K562 (cell line): Measurements from ENCODE around the gene IGSF23. TPM values are rescaled to one million over a fixed set of nuclear protein-coding genes. Genes with fewer than 3 reads are reported as not detected.
A peak's percentile ranks its signal among the peaks of the same experiment; 100 is the strongest.

ENCODE experiments used
- ATAC-seq: fragments of 200-7000 bp; cut with Tn5 transposase; 3 replicates; pipeline ENCODE4 v1.9.1; 2020; ENCODE audit warnings: moderate library complexity
- BruUV-seq: library from RNA; stranded (reverse); fragments of 400-500 nt; replicated peaks from 2 replicates; lab custom pipeline; 2021; lab: Mats Ljungman, UMichigan
- CTCF ChIA-PET: fragments of 300-600 bp; formaldehyde crosslinking; extraction: SDS; loops from one replicate; lab custom pipeline; 2021; ENCODE audit warnings: low intra/inter-chr PET ratio; lab: Yijun Ruan, JAX
- POLR2A ChIA-PET: fragments of 300-600, 350-650 bp; sonication (Branson Sonifier 250); formaldehyde crosslinking; extraction: SDS; loops from one replicate; lab custom pipeline; 2021; ENCODE audit warnings: antibody characterized with exemption, inconsistent platforms; lab: Yijun Ruan, JAX
- DNase-seq, 4 experiments: peaks; one replicate each; pipeline versions ENCODE4 v3.0.0 to v3.0.0-alpha.2; 2011 to 2018; ENCODE audit warnings: low spot score in 3 of 4, mixed read lengths in 3 of 4; ENCODE audit errors: extremely low read depth in 1 of 4
- FAIRE-seq: peaks from 2 replicates; lab custom pipeline; 2011; peaks lifted over from hg19 to GRCh38; lab: Jason Lieb, UNC
- H2AFZ ChIP-seq: 2 replicates; pipeline ENCODE4 v1.6.0; 2011; ENCODE audit warnings: low read depth, low read length, control low read depth, inconsistent platforms
- H3K27ac ChIP-seq: fragments of 200-600 bp; 3 replicates; pipeline ENCODE4 v1.8.0; 2011; ENCODE audit warnings: low read depth, mild to moderate bottlenecking, control low read depth, inconsistent platforms, low read length, moderate library complexity, mixed read lengths; ENCODE audit errors: extremely low read depth
- H3K27me3 ChIP-seq, 2 experiments: fragments of 300-600 bp in 1 of 2; 2 replicates in 1 of 2; 3 replicates in 1 of 2; pipeline versions ENCODE4 v1.6.0 to v1.8.0; 2011; ENCODE audit warnings: inconsistent platforms in 2 of 2, low read length in 2 of 2, mild to moderate bottlenecking in 1 of 2, mixed read lengths in 1 of 2, moderate library complexity in 1 of 2; ENCODE audit not compliant: control insufficient read depth in 2 of 2, insufficient read depth in 2 of 2
- H3K36me3 ChIP-seq: fragments of 300-600 bp; 3 replicates; pipeline ENCODE4 v1.8.0; 2011; ENCODE audit warnings: mild to moderate bottlenecking, low read length, inconsistent platforms; ENCODE audit not compliant: control insufficient read depth, insufficient read depth
- H3K4me1 ChIP-seq, 2 experiments: fragments of 200-600 bp in 1 of 2; replicated peaks in 1 of 2; 2 replicates in 1 of 2; 3 replicates in 1 of 2; pipeline versions ENCODE4 v1.5.1 to v1.8.0; 2011; ENCODE audit warnings: inconsistent platforms in 2 of 2, low read length in 2 of 2, mild to moderate bottlenecking in 1 of 2, mixed read lengths in 1 of 2, moderate library complexity in 1 of 2; ENCODE audit not compliant: control insufficient read depth in 2 of 2, insufficient read depth in 2 of 2
- H3K4me2 ChIP-seq: 2 replicates; pipeline ENCODE4 v1.6.1; 2011; ENCODE audit warnings: low read length, control low read depth, inconsistent platforms, mixed read lengths; ENCODE audit not compliant: insufficient read depth
- H3K4me3 ChIP-seq: fragments of 200-600 bp; sonication (generic), shearing (Covaris generic); 2 replicates; pipeline ENCODE4 v1.5.1; 2016; ENCODE audit warnings: control low read depth, inconsistent platforms
- H3K79me2 ChIP-seq: fragments of 200-600 bp; 3 replicates; pipeline ENCODE4 v1.8.0; 2011; ENCODE audit warnings: low read length, inconsistent platforms; ENCODE audit not compliant: control insufficient read depth, insufficient read depth
- H3K9ac ChIP-seq, 2 experiments: 2 replicates each; pipeline versions ENCODE4 v1.6.0 to v1.6.1; 2011; ENCODE audit warnings: low read depth in 2 of 2, low read length in 2 of 2, control low read depth in 1 of 2, inconsistent platforms in 1 of 2, mild to moderate bottlenecking in 1 of 2, mixed read lengths in 1 of 2; ENCODE audit not compliant: insufficient read depth in 1 of 2
- H3K9me1 ChIP-seq: one replicate; pipeline ENCODE4 v1.6.0; 2011; ENCODE audit warnings: inconsistent platforms, mild to moderate bottlenecking, low read length, moderate library complexity; ENCODE audit not compliant: control insufficient read depth, insufficient read depth
- H3K9me3 ChIP-seq: replicated peaks from 2 replicates; pipeline ENCODE4 v1.5.1; 2011; ENCODE audit warnings: low read depth, low read length, inconsistent platforms; ENCODE audit not compliant: control insufficient read depth, insufficient read depth
- H4K20me1 ChIP-seq: replicated peaks from 2 replicates; pipeline ENCODE4 v1.6.1; 2011; ENCODE audit warnings: low read length, inconsistent platforms, mixed read lengths; ENCODE audit not compliant: control insufficient read depth, insufficient read depth
- CSDE1 ChIP-seq, 2 experiments: fragments of 450-650 bp; IDR thresholded peaks; 2 replicates each; pipeline ENCODE4 v1.6.1; 2016; ENCODE audit warnings: mild to moderate bottlenecking in 1 of 2
- MAZ ChIP-seq, 2 experiments: fragments of 450-650 bp in 1 of 2; sonication (generic) in 1 of 2; formaldehyde crosslinking; IDR thresholded peaks in 1 of 2; conservative IDR thresholded peaks in 1 of 2; 2 replicates each; pipeline versions ENCODE4 v1.4.0 to v1.5.0; 2020; ENCODE audit warnings: mild to moderate bottlenecking in 1 of 2, missing genetic modification reagents in 1 of 2
- MXI1 ChIP-seq: IDR thresholded peaks from 2 replicates; pipeline ENCODE4 v1.6.1; 2011; ENCODE audit warnings: low read depth, mild to moderate bottlenecking, improper control_type of control experiment, low read length
- MYNN ChIP-seq, 2 experiments: sonication (generic); formaldehyde crosslinking in 1 of 2; IDR thresholded peaks; 2 replicates each; pipeline versions ENCODE4 v1.5.0 to v1.6.1; 2016 to 2020; ENCODE audit warnings: antibody characterized with exemption in 1 of 2, missing genetic modification reagents in 1 of 2
- RBM17 ChIP-seq: fragments of 200-400 bp; formaldehyde crosslinking; IDR thresholded peaks from 2 replicates; pipeline ENCODE4 v1.6.1; 2017; ENCODE audit warnings: low read depth, mild to moderate bottlenecking, low read length, borderline replicate concordance
- SETDB1 ChIP-seq: IDR thresholded peaks from one replicate; pipeline ENCODE4 v1.6.1; 2012; ENCODE audit warnings: low read length, control low read depth, inconsistent platforms
- SPI1 ChIP-seq: IDR thresholded peaks from 2 replicates; pipeline ENCODE4 v1.6.1; 2011; ENCODE audit warnings: low read depth, low read length, control low read depth, borderline replicate concordance
- SRSF1 ChIP-seq: fragments of 200-400 bp; formaldehyde crosslinking; IDR thresholded peaks from 2 replicates; pipeline ENCODE4 v1.6.1; 2017; ENCODE audit warnings: mild to moderate bottlenecking, low read depth, low read length, moderate library complexity
- TRIM24 ChIP-seq, 2 experiments: fragments of 450-650 bp; IDR thresholded peaks; 2 replicates each; pipeline ENCODE4 v1.6.1; 2016
- ZNF12 ChIP-seq: sonication (generic); formaldehyde crosslinking; IDR thresholded peaks from 2 replicates; pipeline ENCODE4 v1.4.0; 2020; ENCODE audit warnings: mild to moderate bottlenecking, missing genetic modification reagents
- ZNF830 ChIP-seq: fragments of 250-450 bp; sonication (Bioruptor Pico); IDR thresholded peaks from 2 replicates; pipeline ENCODE4 v1.5.0; 2021; ENCODE audit warnings: mild to moderate bottlenecking
- ZSCAN32 ChIP-seq: fragments of 450-650 bp; formaldehyde crosslinking; IDR thresholded peaks from 2 replicates; pipeline ENCODE4 v1.4.0; 2020; ENCODE audit warnings: mild to moderate bottlenecking, moderate library complexity
- WGBS: fragments of 100-300 bp; shearing (Covaris generic); methylation state at CpG from one replicate; pipeline ENCODE4 v1.1.6; 2016; ENCODE audit warnings: low coverage, mixed read lengths; ENCODE audit not compliant: insufficient coverage; ENCODE audit errors: missing lambda C conversion rate; 5-methylcytosine and 5-hydroxymethylcytosine counted together
- in situ Hi-C: fragments of 300-500 bp; cut with MboI; formaldehyde crosslinking; loops from 4 replicates; pipeline ENCODE4 v1.15.0; 2018; ENCODE audit warnings: inconsistent platforms, mixed read lengths
- intact Hi-C: fragments of 100-400 bp; cut with micrococcal nuclease; formaldehyde crosslinking; loops from 2 replicates; pipeline ENCODE4 v1.14.2; 2022
- polyA plus RNA-seq, 8 experiments: library from polyadenylated mRNA; depleted of rRNA in 4 of 8; stranded (reverse) in 5 of 8; unstranded in 3 of 8; fragments of >200 nt; fragmentation: Nextera tagmentation in 2 of 8; fragmentation: Illumina TruSeq in 1 of 8; extraction: Ambion mirVana in 2 of 8; extraction: Trizol in 1 of 8; gene quantifications; 2 replicates each; pipeline versions ENCODE4 v1.2.1 to v1.2.3, GENCODE V29; 2011 to 2014; ENCODE audit warnings: inconsistent platforms in 1 of 8, missing spikeins in 1 of 8
- total RNA-seq, 7 experiments: library from RNA; depleted of rRNA in 6 of 7; stranded (reverse); fragments of >200 nt in 6 of 7; fragmentation: Illumina TruSeq in 2 of 7; extraction: Trizol in 2 of 7; gene quantifications; 2 replicates each; pipeline versions ENCODE4 v1.2.1 to v1.2.3, GENCODE V29; 2011 to 2021; ENCODE audit warnings: low replicate concordance in 1 of 7
- TF ChIP-seq, protein P1 (sequence below): fragments of 450-650 bp; formaldehyde crosslinking; IDR thresholded peaks from 2 replicates; pipeline ENCODE4 v1.4.0; 2022; ENCODE audit warnings: mild to moderate bottlenecking, moderate library complexity
- TF ChIP-seq, protein P2 (sequence below): fragments of 450-650 bp; IDR thresholded peaks from 2 replicates; pipeline ENCODE4 v1.6.1; 2017; ENCODE audit warnings: mild to moderate bottlenecking, moderate library complexity
- TF ChIP-seq, protein P3 (sequence below): fragments of 450-650 bp; IDR thresholded peaks from 2 replicates; pipeline ENCODE4 v1.6.1; 2017; ENCODE audit warnings: antibody characterized with exemption, mild to moderate bottlenecking
- TF ChIP-seq, protein P4 (sequence below): fragments of 450-650 bp; conservative IDR thresholded peaks from 2 replicates; pipeline ENCODE4 v1.6.1; 2016; ENCODE audit warnings: missing genetic modification characterization, low read depth, mild to moderate bottlenecking, missing compliant biosample characterization, moderate library complexity

IGSF23 gene
- total and polyA plus RNA-seq, 9 of the 15 experiments (the other 6 are each of a cell fraction or from before 2014, with no cell fraction given) = not detected

DNA sequence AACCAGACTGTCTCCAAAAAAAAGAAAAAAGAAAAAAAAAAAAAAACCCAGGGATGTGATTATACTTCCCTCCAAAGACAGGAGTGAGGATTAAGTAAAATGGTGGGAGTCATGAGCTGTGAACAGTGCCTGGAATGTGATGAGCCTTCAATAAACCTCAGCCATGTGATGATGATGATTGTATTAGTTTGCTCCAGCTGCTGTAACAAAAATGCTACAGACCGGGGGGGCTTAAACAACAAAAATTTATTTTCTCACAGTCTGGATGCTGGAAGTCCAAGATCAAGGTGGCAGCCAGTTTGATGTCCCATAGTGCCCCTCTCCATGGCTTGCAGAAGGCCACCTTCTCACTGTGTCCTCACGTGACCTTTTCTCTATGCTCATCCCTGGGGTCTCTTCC lies 21.4 kb downstream of the IGSF23 start:
- Histone ChIP-seq H3K27ac (no peak overlapping the region), H3K79me2 (no peaks in the 10 kb centered on the region), H4K20me1 (no peaks in the 10 kb centered on the region), H3K27me3 (no peaks in the 10 kb centered on the region), H3K4me2 (no peak overlapping the region), H2AFZ (no peak overlapping the region), H3K4me3 (no peak overlapping the region), H3K9me3 (no peaks in the 10 kb centered on the region), H3K9ac (no peak overlapping the region), H3K9me1 (no peaks in the 10 kb centered on the region), H3K4me1 (peaks cover 3 to 7% of the 10 kb centered on the region in 2 experiments; a peak in 3 of 5 replicates), H3K36me3 (no peaks in the 10 kb centered on the region)
- WGBS = 53% methylated on average over 2 of the region's 2 CpGs
- no peak for FAIRE-seq
- ChIA-PET CTCF (no interaction called here), POLR2A (no interaction called here)
- no TSS peak for BruUV-seq
- DNase-seq = no peak
- in situ Hi-C loops (no loop called here), intact Hi-C loops (no loop called here)
- no peak for ATAC-seq
- TF ChIP-seq, protein P1, sequence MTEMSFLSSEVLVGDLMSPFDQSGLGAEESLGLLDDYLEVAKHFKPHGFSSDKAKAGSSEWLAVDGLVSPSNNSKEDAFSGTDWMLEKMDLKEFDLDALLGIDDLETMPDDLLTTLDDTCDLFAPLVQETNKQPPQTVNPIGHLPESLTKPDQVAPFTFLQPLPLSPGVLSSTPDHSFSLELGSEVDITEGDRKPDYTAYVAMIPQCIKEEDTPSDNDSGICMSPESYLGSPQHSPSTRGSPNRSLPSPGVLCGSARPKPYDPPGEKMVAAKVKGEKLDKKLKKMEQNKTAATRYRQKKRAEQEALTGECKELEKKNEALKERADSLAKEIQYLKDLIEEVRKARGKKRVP (CRISPR knock-in tag) = no peak
- TF ChIP-seq SRSF1 = no peak
- TF ChIP-seq, protein P2, sequence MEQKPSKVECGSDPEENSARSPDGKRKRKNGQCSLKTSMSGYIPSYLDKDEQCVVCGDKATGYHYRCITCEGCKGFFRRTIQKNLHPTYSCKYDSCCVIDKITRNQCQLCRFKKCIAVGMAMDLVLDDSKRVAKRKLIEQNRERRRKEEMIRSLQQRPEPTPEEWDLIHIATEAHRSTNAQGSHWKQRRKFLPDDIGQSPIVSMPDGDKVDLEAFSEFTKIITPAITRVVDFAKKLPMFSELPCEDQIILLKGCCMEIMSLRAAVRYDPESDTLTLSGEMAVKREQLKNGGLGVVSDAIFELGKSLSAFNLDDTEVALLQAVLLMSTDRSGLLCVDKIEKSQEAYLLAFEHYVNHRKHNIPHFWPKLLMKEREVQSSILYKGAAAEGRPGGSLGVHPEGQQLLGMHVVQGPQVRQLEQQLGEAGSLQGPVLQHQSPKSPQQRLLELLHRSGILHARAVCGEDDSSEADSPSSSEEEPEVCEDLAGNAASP = 0 out of 2 replicates have a peak, but pooled peaks have one; percentile 12
- TF ChIP-seq MAZ (CRISPR knock-in tag; conservative IDR thresholded peaks at IDR 0.05 in 1 of 2, IDR thresholded peaks at IDR 0.05 in 1 of 2) = no peak
- TF ChIP-seq SETDB1 = no peak
- no peak for TF ChIP-seq CSDE1 (IDR thresholded peaks at IDR 0.05)
- TF ChIP-seq ZSCAN32 (CRISPR knock-in tag) = no peak
- TF ChIP-seq, protein P3, sequence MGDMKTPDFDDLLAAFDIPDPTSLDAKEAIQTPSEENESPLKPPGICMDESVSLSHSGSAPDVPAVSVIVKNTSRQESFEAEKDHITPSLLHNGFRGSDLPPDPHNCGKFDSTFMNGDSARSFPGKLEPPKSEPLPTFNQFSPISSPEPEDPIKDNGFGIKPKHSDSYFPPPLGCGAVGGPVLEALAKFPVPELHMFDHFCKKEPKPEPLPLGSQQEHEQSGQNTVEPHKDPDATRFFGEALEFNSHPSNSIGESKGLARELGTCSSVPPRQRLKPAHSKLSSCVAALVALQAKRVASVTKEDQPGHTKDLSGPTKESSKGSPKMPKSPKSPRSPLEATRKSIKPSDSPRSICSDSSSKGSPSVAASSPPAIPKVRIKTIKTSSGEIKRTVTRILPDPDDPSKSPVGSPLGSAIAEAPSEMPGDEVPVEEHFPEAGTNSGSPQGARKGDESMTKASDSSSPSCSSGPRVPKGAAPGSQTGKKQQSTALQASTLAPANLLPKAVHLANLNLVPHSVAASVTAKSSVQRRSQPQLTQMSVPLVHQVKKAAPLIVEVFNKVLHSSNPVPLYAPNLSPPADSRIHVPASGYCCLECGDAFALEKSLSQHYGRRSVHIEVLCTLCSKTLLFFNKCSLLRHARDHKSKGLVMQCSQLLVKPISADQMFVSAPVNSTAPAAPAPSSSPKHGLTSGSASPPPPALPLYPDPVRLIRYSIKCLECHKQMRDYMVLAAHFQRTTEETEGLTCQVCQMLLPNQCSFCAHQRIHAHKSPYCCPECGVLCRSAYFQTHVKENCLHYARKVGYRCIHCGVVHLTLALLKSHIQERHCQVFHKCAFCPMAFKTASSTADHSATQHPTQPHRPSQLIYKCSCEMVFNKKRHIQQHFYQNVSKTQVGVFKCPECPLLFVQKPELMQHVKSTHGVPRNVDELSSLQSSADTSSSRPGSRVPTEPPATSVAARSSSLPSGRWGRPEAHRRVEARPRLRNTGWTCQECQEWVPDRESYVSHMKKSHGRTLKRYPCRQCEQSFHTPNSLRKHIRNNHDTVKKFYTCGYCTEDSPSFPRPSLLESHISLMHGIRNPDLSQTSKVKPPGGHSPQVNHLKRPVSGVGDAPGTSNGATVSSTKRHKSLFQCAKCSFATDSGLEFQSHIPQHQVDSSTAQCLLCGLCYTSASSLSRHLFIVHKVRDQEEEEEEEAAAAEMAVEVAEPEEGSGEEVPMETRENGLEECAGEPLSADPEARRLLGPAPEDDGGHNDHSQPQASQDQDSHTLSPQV = no peak
- peak; percentile 99 for TF ChIP-seq ZNF12 (CRISPR knock-in tag)
- no peak for TF ChIP-seq SPI1
- TF ChIP-seq TRIM24 (IDR thresholded peaks at IDR 0.05) = peak in 1 of 2 experiments; percentile 32; a peak in 2 of 4 replicates
- no peak for TF ChIP-seq RBM17
- no peak for TF ChIP-seq MYNN (IDR thresholded peaks at IDR 0.05)
- TF ChIP-seq MYNN (CRISPR knock-in tag; IDR thresholded peaks at IDR 0.05) = no peak
- no peak for TF ChIP-seq MXI1
- no peak for TF ChIP-seq ZNF830 (CRISPR knock-in tag)
- TF ChIP-seq, protein P4, sequence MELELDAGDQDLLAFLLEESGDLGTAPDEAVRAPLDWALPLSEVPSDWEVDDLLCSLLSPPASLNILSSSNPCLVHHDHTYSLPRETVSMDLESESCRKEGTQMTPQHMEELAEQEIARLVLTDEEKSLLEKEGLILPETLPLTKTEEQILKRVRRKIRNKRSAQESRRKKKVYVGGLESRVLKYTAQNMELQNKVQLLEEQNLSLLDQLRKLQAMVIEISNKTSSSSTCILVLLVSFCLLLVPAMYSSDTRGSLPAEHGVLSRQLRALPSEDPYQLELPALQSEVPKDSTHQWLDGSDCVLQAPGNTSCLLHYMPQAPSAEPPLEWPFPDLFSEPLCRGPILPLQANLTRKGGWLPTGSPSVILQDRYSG (tag) = no peak
